UCSD-AML1 (cell line): ENCODE results near the gene PI16.

Experiments used
- DNase-seq: peaks from one replicate; lab custom pipeline; 2025; ENCODE audit not compliant: unreplicated experiment; lab: John Stamatoyannopoulos, UW

The PI16 gene

DNA sequence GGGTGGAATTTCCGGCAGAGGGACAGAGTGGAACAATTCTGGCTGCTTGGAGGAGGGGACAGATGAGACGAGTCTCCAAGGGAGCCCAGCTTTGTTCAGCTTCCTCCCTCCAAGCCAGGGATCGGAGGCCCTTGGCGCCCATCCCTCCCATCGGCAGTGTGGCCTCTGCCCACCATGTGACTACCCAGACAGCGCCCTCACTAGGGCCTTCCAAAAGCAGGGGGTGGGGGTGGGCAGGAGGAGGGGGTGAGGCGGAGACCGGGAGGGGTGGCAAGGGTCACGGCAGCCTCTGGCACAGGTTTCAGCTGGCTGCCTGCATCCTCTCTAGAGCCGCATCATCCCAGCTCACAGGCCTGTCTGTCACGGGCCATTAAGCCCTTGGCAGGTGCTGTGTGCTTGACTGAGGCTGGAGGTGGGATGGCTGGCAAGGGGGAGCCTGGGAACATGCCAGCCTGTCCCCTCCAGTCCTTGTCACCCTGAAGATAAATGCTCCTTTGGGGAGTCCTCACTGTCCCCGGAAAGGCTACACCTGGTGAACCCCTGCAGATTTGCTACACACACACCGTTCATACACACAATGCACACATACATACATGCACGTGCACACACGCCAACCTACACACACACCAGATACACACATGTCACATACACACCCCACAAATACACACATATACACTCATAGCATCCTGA is 44.7 kb downstream of the PI16 start:
- no peak for DNase-seq

GRCh38 chr6:36999751-37000125 is 45.2 kb downstream of the PI16 start:
- no peak for DNase-seq

GRCh38 chr6:37004044-37004980 is 49.8 kb downstream of the PI16 start:
- DNase-seq, result no peak

GRCh38 chr6:37005061-37005810 is 50.7 kb downstream of the PI16 start, which contains the start of gene FGD2:
Gene FGD2, plus strand, starts transcription at chr6:37005655. Its CDS starts 163 bp downstream, at chr6:37005818.
- peak; percentile 40 for DNase-seq

DNA sequence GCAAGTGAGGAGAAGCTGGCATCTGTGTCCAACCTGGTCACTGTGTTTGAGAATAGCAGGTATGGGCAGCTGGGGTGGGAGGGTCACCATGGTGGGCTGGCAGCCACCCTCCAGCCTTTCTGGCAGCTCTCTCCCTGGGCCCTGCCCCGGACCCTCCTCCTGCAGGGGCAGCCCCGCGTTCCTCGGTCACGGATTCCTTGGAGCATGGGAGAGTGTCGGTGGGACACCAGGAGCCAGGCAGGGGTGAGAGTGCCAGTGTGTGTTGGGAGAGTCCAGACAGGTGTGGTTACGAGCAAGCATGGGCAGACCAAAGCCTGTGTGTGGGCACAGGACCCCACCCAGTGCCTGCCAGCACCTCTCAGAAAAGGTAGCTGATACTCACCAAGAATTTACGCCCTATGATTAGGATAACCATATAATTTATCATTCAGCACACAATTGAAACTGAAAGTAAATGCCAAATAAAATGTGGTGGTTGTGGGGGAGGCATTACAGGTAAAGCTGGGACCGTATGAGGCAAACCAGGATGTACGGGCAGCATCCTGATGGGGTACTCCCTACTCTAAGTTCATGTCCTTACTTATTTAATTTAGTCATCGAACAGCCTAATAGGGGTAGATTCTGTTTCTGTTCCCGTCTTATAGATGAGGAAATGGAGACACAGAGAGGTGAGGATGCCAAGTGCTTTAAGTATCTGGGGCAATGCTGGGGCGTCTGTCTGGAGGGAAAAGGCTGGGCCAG is 51.5 kb downstream of the PI16 start:
- DNase-seq, result no peak

- DNase-seq, result no peak
These were observed 52.3 kb downstream of the PI16 start for GRCh38 chr6:37006793-37007339.

DNA sequence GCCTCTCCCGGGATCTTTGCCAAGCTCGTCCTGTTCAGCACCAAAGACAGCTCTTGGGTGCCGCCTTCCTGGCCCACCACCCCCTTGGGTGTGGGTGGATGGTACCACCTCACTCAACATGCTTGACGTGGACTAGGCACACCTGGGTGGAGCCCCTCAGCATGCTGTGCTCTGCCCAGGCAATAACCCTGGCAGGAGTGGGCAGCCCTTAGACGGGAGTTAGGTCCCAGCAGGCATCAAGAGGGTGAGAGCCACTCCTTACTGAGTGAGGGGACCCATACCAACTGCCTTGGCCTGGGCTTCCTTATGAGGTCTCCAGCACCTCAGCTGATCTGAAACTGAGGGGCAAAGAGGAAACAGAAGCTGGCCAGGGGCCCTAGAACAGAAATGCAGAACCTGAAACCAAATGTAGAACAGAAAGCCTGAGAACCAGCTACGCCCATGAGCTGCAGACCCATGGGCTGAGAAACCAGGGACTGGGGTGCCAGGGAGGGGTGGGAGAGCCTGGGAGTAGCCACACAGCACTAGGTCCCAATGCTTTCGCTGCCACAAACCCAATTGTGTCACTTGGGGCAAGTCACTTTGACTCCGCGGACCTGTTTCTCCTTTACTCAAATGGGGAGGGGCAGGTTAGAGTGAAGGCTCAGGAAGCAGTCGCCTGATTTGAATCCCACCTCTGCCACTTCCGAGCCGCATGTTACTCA is 53.0 kb downstream of the PI16 start:
- DNase-seq, result peak; percentile 26

DNA sequence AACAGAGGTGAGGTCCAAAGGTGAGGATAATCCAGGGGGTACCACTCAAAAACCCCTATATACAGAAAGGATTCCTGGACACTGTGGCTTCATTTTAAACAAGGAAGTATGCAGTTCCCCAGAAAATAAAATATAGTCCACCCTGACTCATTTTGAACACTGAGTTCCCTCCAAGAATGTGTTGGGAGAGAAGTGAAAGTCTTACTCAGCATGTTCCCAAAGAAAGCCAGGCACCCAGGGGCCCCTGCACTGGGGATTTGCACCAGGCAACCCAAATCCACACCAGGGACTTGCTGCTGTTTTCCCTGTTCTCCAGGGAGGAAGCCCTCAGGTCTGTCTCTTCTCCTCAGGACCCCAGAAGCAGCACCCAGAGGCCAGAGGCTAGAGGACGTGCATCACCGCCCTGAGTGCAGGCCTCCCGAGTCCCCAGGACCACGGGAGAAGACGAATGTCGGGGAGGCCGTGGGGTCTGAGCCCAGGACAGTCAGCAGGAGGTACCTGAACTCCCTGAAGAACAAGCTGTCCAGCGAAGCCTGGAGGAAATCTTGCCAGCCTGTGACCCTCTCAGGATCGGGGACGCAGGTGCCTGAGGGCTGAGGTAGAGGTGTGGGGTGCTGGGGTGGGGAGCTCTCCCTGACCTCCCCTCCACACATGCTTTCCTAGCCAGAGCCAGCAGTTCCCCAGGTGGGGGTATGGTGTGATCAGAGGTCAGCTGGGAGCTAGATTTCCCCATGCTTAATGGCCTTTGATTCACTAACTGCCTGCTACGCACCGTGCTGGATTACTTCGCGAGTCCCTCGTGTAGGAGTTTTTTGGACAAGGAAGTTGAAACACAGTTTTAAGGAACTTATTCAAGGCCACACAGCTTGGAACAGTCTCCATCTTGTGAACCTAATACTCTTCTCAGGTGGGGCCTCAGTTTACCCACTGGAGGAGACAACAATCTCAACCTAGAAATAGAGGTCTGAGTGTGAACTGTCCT is 54.2 kb downstream of the PI16 start:
- DNase-seq, result no peak

DNA sequence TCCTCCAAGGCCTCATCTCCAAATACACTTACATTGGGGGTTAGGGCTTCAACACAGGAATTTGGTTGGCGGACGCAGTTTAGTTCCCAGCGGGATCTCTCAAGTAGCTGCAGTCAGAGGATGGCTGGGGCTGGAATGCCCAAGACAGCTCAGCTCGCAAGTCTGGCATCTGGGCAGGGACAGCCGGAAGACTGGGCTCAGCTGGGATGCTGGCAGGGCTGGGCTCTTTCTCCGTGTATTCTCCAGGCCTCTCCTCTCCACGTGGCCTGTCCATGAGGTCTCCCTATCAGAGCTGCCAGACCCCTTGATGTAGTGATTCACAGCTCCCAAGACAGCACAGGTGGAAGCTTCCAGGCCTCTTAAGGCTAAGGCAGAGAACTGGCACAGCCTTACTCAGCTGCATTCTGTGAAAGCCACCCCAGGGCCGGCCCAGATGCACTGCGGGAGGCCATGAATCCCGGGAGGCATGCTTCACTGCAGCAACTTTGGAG is 55.9 kb downstream of the PI16 start:
- no peak for DNase-seq

- DNase-seq, result no peak
These were observed 57.3 kb downstream of the PI16 start for GRCh38 chr6:37011656-37012378.

GRCh38 chr6:37013516-37014491 is 59.3 kb downstream of the PI16 start:
- DNase-seq, result no peak
